Fibroblast of mammary gland (primary cell): ENCODE data around the gene MROH2A.

Experiments
- DNase-seq: peaks from one replicate; pipeline ENCODE4 v3.0.0-alpha.2; 2010; ENCODE audit warnings: low read depth
- H3K4me3 ChIP-seq: 2 replicates; pipeline ENCODE4 v1.5.1; 2011; ENCODE audit warnings: low read depth, mild to moderate bottlenecking, low read length, moderate library complexity; ENCODE audit not compliant: control insufficient read depth
- CTCF ChIP-seq: conservative IDR thresholded peaks from 2 replicates; pipeline ENCODE4 v1.5.1; 2011; ENCODE audit warnings: low read depth, low read length, inconsistent platforms; ENCODE audit not compliant: control insufficient read depth, insufficient read depth

Gene MROH2A

GRCh38 chr2:233844836-233845235 lies 66.7 kb downstream of the MROH2A start:
- H3K4me3 ChIP-seq, result no peak overlapping the region
- DNase-seq, result no peak
- TF ChIP-seq CTCF, result no peak

- no peak for TF ChIP-seq CTCF
- DNase-seq, result no peak
Observed at GRCh38 chr2:233845301-233846060, 67.4 kb downstream of the MROH2A start.

GRCh38 chr2:233846387-233847247 lies 68.5 kb downstream of the MROH2A start:
- TF ChIP-seq CTCF, result no peak
- H3K4me3 ChIP-seq, result no peak overlapping the region
- DNase-seq, result no peak

More at GRCh38 chr2:233845301-233846060, 67.4 kb downstream of the MROH2A start:
- no peak overlapping the region for H3K4me3 ChIP-seq

- no peak overlapping the region for H3K4me3 ChIP-seq
- DNase-seq, result no peak
- no peak for TF ChIP-seq CTCF
Observed at GRCh38 chr2:233847248-233847898, 69.2 kb downstream of the MROH2A start.

- no peak for TF ChIP-seq CTCF
- no peak overlapping the region for H3K4me3 ChIP-seq
- DNase-seq, result no peak
Observed at GRCh38 chr2:233848276-233848675, 70.1 kb downstream of the MROH2A start.

- no peak for DNase-seq
- no peak for TF ChIP-seq CTCF
Observed at GRCh38 chr2:233849607-233850271, 71.6 kb downstream of the MROH2A start.

More at GRCh38 chr2:233849607-233850271, 71.6 kb downstream of the MROH2A start:
- H3K4me3 ChIP-seq, result no peak overlapping the region
